D341Med (cell line): ENCODE measurements around the gene CDCA3.
"Not testable (repeated sequence)": the region's sequence is repeated elsewhere in the genome, so short reads cannot be mapped to it uniquely, and the experiment has no call there.

ENCODE experiments used
- DNase-seq: peaks from one replicate; pipeline ENCODE4 v3.0.0; 2012; ENCODE audit warnings: low spot score

The CDCA3 gene

DNA sequence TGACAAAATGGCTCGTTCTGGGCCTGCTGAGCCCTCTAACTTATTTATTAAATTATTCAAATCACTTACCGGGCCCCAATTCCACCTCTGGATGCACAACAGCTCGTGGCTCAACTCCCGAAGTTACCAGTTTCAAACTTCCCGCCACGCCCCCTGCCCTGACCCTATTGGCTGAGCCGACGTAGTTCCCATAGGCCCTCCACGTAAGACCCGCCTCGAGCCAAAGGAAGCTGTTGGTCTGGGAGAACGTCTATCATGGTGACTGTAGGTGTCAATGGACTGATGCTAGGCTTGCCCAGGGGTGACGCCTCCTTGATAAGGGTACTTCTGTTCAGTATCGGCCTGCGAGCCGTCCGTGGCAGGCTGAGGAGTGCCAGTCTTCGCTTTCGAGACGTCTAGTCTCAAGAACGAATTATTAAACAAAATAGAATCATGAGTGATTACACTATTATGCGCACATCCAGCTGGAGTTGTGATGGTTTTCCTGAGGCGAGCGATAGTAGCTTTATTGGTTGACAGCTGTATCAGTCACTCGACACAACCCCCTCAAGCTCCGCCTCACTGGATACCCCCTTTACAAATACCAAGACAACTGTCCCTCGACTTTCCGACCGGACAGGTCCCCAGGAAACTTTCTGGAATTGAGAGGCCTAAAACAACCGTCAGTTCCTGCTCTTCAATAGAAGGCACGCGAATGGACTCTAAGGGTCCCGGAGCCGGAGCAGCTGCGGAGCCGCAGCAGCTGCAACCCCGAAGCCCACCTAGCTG lies at the start of gene CDCA3:
Gene CDCA3 (minus strand): TSS at position 134 of the 768 bp plus-strand sequence. CDS start 334 bp downstream, outside the sequence.
- DNase-seq: peak; percentile 92

DNA sequence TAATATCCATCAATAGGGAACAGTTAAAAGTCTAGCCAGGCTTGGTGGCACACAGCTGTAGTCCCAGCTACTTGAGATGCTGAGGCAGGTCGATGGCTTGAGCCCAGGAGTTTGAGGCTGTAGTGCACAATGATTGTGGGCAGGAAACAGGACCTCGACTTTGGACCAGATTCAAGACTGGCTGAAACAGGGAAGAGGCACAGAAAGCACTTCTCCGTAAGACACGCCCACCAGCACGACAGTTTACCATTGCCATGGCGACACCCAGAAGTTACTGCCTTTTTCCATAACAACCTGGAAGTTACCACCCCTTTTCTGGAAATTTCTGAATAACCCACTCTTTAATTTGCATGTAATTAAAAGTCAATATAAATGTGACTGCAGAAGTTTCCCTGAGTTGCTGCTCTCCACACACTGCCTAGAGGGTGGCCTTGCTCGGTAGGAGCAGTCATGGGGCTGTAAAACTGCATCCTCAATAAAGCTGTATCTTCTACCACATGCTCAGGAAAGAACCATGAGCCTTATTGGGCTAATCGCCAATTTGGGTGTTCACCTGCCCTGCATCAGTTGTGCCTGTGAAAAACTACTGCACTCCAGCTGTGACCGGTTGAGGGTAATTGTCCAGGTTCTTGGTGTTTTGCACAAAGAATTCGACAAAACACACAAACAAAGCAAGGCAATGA lies 48.9 kb upstream of the CDCA3 start:
- no peak for DNase-seq

DNA sequence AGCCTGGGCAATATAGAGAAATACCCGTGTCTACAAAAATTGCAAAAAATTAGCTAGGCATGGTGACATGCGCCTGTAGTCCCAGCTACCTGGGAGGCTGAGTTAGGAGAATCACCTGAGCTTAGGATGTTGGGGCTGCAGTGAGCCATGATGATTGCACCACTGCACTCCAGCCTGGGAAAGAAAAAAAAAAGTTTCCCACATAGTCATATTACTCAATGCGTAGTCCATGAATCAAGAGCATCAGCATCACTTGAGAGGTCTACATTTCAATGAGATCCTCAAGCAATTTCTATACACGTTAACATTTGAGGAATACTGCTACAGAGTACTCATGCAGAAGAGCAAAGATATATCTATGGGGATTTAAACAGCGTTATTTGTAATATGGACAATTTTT lies 48.3 kb upstream of the CDCA3 start:
- no peak for DNase-seq

DNA sequence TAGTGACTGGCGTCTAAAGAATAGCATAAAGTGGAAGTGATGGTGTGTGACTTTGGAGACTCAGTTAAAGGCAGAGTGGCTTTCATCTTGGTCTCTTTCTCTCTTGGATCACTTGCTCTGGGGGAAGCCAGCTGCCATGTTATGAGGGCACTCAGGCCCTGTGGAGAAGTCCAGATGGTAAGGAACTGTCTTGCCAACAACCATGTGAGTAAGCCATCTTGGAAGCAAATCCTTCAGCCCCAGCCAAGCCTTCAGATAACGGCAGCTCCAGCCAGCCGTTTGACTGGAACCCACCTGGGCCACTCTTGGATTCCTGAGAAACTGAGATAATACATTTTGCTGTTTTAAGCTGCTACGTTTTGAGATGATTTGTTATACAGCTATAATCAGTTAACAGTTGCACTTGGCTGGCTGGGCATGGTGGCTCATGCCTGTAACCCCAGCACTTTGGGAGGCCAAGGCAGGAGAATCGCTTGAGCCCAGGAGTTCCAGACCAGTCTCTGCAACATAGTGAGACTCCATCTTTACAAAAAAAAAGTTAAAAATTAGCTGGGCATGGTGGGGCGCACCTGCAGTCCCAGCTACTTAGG lies 45.9 kb upstream of the CDCA3 start:
- no peak for DNase-seq

DNA sequence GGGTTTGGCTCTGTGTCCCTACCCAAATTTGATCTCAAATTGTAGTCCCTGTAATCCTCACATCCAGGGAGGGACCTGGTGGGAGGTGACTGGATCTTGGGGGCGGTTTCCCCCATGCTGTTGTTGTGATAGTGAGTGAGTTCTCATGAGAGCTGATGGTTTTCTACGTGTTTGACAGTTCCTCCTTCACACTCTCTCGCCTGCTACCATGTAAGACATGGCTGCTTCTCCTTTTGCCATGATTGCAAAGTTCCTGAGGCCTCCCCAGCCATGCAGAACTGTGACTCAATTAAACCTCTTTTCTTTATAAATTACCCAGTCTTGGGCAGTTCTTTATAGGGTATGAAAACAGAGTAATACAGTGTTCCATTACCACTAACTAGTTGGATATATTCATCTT lies 43.2 kb upstream of the CDCA3 start:
- no peak for DNase-seq

DNA sequence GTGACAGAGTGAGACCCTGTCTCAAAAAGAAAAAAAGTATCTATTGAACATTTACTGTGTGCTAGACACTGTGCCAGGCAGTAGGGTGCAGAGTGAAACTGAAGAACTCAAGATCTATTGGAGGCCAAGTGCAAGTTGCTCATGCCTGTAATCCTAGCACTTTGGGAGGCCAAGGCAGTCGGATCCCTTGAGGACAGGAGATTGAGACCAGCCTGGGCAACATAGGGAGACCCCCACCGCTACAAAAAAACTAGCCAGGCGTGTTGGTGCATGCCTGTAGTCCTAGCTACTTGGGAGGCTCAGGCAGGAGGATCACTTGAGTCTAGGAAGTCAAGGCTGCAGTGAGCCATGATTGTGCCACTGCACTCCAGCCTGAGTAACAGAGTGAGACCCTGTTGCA lies 41.6 kb upstream of the CDCA3 start:
- not testable (repeated sequence) for DNase-seq

DNA sequence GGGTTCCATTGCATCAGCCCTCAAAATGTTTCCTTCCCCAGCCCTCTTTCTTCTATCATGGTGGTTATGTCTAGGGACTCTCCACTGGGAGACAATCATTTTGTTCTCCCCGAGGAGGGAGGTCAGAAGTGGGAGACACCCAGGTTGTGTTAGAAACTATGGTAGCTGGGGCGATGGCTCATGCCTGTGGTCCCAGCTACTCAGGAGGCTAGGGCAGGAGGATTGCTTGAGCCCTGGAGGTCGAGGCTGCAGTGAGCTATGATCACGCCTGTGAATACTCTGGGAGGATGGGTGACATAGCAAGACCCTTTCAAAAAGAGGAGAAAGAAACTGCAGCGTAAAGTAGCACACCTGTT lies 40.5 kb upstream of the CDCA3 start:
- DNase-seq: no peak

DNA sequence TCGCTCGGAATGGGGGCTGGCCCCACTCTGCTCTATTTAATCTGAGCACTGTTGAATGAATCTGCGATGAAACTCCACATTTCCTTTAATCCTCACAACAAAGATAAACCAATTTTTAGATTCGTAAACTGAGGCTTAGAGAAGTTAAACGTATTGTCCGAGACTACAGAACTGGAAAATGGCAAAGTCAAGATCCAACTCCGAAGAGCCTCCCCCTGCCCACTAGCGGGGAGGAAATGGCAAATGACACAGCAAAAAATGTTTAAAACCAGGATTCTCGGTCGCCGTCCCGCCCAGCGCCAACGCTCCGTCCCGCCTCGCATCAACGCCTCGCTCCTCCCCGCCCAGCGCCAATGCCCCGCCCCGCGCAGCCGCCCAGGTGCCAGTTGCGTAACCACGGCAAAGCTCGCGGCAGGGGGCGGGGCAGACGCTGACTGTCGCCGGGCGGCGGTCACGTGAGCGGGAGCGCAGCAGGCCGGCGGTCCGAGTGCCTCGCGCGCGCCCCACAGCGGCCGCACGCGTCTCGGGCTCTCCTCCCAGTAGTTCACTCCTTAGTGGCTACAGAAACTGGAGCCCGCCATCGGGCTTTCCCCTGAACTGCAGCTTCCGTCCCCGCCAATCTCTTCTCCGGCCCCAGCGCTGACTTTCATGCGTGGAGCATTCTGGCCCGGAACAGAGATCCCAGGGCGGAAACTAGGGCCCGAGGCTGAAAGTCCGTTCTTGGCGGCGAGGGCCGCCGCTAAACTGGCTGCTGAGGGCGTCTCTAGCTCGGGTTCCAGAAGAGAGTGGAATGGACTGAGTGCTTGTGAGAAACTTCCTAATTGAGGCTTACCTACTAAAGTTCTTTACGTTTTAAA lies 39.9 kb upstream of the CDCA3 start:
- peak; percentile 98 for DNase-seq

DNA sequence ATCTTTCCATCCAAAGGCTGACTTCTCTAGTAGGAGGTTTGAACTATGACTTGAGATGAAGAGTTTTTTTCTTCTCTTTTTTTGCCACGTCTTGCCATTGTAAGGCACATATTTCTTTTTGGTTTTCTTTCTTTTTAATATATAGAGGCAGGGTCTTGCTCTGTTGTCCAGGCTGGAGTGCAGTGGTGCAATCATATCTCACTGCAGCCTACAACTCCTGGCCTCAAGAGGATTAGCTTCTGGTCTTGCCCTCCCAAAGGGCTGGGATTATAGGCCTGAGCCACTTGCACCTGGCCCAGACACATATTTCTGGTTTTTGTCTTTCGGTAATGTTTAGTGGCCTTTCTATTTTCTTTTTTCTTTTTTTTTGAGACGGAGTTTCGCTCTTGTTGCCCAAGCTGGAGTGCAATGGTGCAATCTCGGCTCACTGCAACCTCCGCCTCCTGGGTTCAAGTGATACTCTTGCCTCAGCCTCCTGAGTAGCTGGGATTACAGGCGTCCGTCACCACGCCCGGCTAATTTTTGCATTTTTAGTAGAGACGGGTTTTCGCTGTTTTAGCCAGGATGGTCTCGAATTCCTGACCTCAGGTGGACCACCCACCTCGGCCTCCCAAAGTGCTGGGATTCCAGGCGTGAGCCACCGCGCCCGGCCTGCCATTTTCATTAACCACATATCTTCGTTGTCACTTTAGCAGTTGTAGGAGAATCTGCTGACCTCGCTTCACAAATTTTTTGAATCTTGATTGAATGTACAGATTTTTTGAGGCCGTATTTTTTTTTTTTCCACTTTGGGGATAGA lies 38.9 kb upstream of the CDCA3 start:
- not testable (repeated sequence) for DNase-seq

DNA sequence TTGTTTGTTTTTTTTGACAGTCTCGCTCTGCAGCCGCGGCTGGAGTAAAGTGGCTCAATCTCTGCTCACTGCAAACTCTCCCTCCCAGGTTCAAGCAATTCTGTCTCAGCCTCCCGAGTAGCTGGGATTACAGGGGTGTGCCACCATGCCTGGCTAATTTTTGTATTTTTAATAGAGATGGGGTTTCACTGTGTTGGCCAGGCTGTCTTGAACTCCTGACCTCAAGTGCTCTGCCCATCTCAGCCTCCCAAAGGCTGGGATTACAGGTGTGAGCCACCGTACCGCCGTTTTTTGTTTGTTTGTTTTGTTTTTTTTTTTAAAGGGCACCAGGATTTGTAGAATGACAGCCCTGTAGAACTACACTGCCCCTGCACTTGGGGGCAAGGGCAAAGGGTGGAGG lies 37.7 kb upstream of the CDCA3 start:
- DNase-seq: not testable (repeated sequence)

DNA sequence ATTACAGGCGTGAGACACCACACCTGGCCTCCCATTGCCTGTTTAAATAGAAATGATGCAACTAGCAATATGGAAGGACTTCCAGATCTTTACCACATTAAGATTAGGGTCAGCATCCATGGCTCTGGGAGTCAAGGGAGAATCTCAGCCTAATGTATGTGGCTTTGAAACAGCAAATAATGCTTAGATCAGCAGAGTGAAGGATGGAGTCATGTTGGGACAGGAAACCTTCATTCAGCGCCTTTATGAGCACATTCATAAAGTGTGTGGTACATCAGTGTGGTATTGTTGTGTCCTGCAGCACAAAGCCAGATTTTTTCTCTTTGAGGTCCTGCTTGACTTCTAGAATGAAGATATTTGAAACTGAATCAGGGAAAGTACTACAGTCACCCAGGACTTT lies 37.3 kb upstream of the CDCA3 start:
- no peak for DNase-seq

DNA sequence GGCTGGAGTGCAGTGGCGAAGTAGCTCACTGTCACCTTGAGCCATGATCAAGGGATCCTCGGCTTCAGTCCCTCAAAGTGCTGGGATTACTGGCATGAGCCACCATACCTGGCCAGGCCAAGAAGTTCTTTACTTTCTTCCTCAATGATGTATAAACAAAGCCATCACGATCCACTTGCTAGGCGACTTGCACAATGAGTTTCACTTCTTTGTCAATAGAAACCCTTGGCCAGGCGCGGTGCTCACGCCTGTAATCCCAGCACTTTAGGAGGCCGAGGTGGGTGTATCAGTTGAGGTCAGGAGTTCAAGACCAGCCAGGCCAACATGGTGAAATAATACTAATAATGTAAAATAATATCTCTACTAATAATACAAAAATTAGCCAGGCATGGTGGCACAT lies 36.4 kb upstream of the CDCA3 start:
- DNase-seq: no peak

DNA sequence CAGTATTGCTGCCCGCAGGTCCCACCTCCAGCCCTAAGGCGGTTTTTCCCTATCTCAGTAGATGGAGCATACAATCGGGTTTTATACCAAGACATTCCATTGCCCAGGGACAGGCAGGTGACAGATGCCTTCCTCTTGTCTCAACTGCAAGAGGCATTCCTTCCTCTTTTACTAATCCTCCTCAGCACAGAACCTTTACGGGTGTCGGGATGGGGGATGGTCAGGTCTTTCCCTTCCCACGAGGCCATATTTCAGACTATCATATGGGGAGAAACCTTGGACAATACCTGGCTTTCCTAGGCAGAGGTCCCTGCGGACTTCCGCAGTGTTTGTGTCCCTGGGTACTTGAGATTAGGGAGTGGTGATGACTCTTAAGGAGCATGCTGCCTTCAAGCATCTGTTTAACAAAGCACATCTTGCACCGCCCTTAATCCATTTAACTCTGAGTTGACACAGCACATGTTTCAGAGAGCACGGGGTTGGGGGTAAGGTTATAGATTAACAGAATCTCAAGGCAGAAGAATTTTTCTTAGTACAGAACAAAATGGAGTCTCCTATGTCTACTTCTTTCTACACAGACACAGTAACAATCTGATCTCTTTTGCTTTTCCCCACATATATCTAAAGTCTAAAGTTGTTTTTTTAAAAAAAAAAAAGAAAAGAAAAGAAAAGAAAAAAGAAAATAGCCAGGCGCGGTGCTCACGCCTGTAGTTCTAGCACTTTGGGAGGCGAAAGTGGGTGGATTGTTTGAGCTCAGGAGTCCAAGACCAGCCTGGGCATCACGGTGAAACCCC lies 35.3 kb upstream of the CDCA3 start:
- DNase-seq: not testable (repeated sequence)

DNA sequence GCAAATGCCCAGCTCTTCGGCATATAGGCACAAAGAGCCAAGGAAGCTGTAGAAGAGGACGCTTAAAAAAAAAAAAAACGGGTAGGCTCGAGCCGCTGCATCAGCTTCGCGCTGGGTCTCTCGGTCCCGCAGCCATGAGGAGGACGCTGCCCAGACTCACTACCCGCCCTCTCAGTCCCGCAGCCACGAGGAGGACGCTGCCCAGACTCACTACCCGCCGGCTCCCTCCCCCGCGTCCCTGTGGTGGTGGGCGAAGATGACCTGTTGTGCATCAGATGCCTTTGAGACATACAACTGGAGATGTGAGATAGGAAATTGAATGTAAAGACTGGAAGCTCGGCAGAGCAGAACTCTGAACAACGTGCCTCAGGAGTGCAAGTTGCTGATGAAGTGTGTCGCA lies 33.5 kb upstream of the CDCA3 start:
- no peak for DNase-seq

DNA sequence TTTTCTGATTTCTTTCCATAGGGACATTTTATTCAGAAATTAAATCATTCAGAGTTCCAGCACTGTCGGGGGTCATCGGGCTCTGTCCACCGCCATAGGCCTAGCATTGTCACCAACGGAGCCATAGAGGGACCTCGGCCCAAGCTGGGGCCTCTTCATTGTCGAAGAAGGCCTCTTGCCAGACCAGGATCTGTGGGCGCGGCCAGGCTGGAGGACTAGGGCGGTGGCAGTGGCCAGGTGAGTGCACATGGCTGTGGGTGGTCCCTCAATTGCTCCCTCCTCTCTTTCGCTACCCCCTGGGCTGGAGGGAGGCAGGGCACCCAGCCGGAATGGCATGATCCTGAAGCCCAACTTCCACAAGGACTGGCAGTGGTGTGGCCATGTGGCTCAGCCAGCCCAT lies 32.6 kb upstream of the CDCA3 start:
- DNase-seq: no peak

DNA sequence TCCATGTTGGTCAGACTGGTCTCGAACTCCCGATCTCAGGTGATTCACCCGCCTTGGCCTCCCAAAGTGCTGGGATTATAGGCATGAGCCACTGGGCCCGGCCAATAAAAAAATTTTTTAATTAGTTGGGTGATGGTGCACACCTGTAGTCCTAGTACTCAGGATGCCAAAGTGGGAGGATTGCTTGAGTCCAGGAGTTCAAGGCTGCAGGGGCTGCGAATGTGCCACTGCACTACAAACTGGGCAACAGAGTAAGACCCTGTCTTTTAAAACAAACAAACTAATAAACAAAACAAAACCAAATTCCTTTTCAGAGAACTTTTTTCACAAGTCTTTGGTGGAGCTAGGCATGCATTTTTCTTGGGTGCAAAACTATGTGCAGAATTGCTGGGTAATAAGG lies 32.2 kb upstream of the CDCA3 start:
- DNase-seq: no peak

DNA sequence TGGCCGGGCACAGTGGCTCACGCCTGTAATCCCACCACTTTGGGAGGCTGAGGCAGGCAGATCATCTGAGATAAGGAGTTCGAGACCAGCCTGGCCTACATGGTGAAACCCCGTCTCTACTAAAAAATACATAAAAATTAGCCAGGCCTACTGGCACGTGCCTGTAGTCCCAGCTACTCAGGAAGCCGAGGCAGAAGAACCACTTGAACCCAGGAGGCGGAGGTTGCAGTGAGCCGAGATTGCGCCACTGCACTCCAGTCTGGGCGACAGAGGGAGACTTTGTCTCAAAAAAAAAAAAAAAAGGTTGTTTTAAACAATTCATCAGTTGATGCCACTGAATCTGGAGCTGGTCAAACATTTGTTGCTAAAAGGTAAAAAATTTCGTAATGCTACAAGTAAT lies 28.7 kb upstream of the CDCA3 start:
- not testable (repeated sequence) for DNase-seq

DNA sequence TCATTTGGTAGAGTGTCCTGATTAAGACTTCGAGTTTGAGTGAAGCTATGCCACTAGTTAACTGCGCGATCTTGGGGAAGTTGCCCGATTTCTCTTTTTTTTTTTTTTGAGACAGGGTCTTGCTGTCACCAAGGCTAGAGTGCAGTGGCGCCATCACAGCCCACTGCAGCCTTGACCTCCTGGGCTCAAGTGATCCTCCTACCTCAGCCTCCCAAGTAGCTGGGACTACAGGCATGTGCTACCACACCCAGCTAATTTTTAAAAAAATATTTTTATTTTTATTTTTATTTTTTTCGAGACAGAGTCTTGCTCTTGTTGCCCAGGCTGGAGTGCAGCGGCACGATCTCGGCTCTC lies 22.9 kb upstream of the CDCA3 start:
- DNase-seq: not testable (repeated sequence)

DNA sequence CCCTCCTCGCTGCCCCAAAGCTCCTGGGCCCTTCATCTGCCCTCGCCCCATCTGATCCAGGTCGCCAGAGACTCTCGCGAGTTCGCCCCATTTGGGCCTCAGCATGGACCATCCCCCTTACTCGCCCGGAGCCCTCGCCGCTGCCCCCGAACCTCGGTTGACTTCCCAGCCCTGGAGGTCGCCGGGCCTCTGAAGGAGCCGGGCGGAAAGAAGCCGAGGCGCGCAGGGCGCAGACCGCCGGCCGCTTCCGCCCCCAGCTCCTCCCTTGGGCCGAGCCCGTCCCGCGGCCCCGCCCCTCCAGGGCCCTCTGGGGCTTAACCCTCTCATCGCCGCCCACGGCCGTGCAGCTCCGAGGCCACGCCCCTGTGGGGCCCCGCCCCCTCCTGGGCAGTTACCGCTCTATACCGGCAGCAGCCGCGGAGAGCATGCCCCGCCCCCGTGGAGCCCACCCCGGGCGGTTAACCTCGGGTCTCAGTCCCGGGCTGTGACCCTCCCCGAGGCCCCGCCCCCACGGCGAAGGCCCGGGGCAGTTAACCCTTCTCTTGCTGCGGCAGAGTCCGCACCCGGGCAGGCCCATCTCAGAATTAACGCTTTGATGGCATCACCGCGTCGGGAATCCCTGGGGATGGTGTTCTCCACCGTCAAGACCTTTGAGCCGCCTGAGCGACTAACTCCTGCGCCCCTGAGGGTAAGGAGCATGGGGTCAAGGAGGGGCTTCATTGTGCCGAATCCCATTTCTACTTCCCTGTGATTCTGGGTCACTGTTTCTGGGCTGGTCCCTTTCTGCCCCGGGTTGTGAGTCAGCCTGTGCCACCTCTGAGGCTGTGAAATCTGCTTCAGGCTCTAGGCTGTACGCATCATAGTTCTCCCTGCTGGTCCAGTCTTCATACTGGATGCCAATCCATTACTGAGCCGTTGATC lies 22.3 kb upstream of the CDCA3 start, which contains the start of gene SPSB2:
Gene SPSB2 (minus strand): TSS at position 210 of the 921 bp plus-strand sequence. CDS start 402 bp downstream, outside the sequence.
- peak; percentile 97 for DNase-seq
